Pancreas (tissue), 10 donors: ENCODE data around the gene EBP. TPM values are rescaled to one million over a fixed set of nuclear protein-coding genes. Genes with fewer than 3 reads are reported as not detected.
A peak's percentile ranks its signal among the peaks of the same experiment; 100 is the strongest.
"Not testable (repeated sequence)": the region's sequence is repeated elsewhere in the genome, so short reads cannot be mapped to it uniquely, and the experiment has no call there.

Experiments
- ATAC-seq, 4 donors: fragments of 200-7000 bp; cut with Tn5 transposase; one replicate each; pipeline versions ENCODE4 v1.8.0 to v1.9.1; 2020; ENCODE audit warnings: mild to moderate bottlenecking in 4 of 4, moderate library complexity in 4 of 4
- DNase-seq, 6 donors: peaks; one replicate each; pipeline ENCODE4 v3.0.0-alpha.2; 2020
- FAIRE-seq: peaks from 2 replicates; lab custom pipeline; 2012; peaks lifted over from hg19 to GRCh38; lab: Jason Lieb, UNC
- H3K27ac ChIP-seq, 4 donors: fragments of 200-600 bp; sonication (generic); 1 replicate in 3 of 4; 2 replicates in 1 of 4; pipeline versions ENCODE4 v1.5.0 to v1.8.0; 2020
- H3K27me3 ChIP-seq, 4 donors: fragments of 200-600 bp; one replicate each; pipeline ENCODE4 v1.8.0; 2021
- H3K36me3 ChIP-seq, 3 donors: fragments of 200-600 bp; sonication (generic) in 1 of 3; one replicate each; pipeline versions ENCODE4 v1.5.0 to v1.8.0; 2020 to 2021
- H3K4me1 ChIP-seq, 3 donors: fragments of 200-600 bp; one replicate each; pipeline ENCODE4 v1.8.0; 2021
- H3K4me3 ChIP-seq, 4 donors: fragments of 200-600 bp; sonication (generic) in 2 of 4; one replicate each; pipeline versions ENCODE4 v1.5.0 to v1.8.0; 2020 to 2021
- H3K9me3 ChIP-seq, 4 donors: fragments of 200-600 bp; one replicate each; pipeline ENCODE4 v1.8.0; 2021
- CTCF ChIP-seq, 4 donors: fragments of 200-600 bp; sonication (generic) in 3 of 4; IDR thresholded peaks; one replicate each; pipeline versions ENCODE4 v1.5.0 to v1.8.0; 2021; ENCODE audit warnings: antibody characterized with exemption in 4 of 4
- WGBS, 2 donors: extraction: QIAGEN DNeasy Blood & Tissue Kit; methylation state at CpG; one replicate each; pipeline ENCODE4 v1.1.7; 2013; 5-methylcytosine and 5-hydroxymethylcytosine counted together
- intact Hi-C, 3 donors: fragments of 100-400 bp; cut with DNase I; formaldehyde crosslinking; loops; one replicate each; pipeline versions ENCODE4 v1.11.1 to v1.14.2; 2022
- polyA plus RNA-seq, 2 donors: library from polyadenylated mRNA; stranded (reverse); fragments of 200-250 nt; gene quantifications; one replicate each; pipeline ENCODE4 v1.2.3, GENCODE V29; 2013
- total RNA-seq, 6 donors: library from RNA; stranded (reverse); fragmentation: NEBNext Ultra II Directional in 4 of 6; extraction: Animal tissue kit (Norgen Biotek cat#: 25700) in 4 of 6; gene quantifications; one replicate each; pipeline versions ENCODE4 v1.2.1 to v1.2.4, GENCODE V29; 2021 to 2023
- donor health status: healthy with polysubstance abuse.
- donor health status: DM: no; HTN: no; CAD: no; lungs with moderate emphysema.
- donor health status: DM: no; HTN: no; CAD: no.
- donor health status: control.
- donor health status: control.
- donor health status: Bipolar disorder and iron deficiency.
- donor health status: DM: yes; HTN: yes; CAD: no.
- donor health status: DM: no; HTN: no; CAD: no.
- donor health status: DM: no; HTN: no; CAD: no.
- donor health status: DM: yes; HTN: yes; CAD: no.

Gene EBP
- total and polyA plus RNA-seq, 8 donors, result 13.3 to 43.4 (median 20.8) TPM

DNA sequence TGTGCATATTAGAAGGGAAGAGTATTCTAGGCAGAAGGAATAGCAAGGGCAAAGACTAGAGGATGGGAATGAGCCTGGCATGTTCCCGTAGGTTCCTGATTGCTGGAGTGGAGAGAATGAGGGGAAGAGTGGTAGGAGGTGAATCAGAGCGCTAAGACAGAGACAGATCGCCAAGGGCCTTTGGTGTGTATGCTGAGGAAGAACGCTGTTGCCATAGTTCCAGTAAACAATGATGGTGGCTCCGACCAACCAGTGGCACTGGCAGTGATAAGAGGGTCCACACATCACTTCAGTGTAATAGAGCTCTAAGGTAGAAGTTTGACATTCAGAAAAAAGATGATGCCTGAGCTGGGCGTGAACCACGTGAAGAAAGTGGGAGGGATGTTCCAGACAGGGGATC is 18.9 kb downstream of the EBP start:
- H3K27ac ChIP-seq, result no peak overlapping the region
- no peak for TF ChIP-seq CTCF (IDR thresholded peaks at IDR 0.05)
- H3K36me3 ChIP-seq, result no peaks in the 10 kb centered on the region
- H3K4me3 ChIP-seq, result peak overlapping the region in 2 of 4 donors; percentile 57 to 61
- no peaks in the 10 kb centered on the region for H3K4me1 ChIP-seq
- 71 to 72% methylated on average over 7 of the region's 7 CpGs for WGBS, 2 donors
- no peak for ATAC-seq
- DNase-seq, result no peak
- intact Hi-C loops, result no loop called here
- H3K27me3 ChIP-seq, result no peaks in the 10 kb centered on the region
- FAIRE-seq, result no peak
- no peaks in the 10 kb centered on the region for H3K9me3 ChIP-seq

DNA sequence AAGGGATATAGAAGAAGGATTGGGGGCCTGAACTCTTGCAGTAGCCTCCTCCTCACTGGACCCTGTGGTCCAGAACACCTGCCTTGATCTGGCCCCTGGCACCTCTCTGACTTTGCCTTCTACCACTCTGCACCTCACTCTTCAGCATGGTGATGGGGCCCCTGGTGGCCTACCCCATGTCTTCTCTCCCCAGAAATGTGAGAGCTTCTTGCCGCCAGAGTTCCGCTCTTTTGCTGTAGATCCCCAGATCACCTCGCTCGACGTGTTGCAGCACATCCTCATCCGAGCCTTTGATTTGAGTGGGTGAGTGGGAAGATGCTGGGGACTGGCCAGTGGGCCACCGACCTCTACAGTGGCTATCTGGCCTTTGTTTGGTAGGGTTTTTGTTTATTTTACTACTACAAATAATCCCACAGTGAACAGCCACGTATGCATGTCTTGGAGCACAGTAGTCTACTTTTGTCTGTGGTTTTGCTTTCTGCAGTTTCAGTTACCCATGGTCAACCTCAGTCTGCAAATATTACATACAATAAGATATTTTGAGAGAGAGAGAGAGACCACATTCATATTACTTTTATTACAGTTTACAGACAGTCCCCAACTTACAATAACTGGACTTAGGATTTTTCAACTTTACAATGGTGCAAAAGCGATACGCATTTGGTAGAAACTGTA is 19.7 kb downstream of the EBP start:
- FAIRE-seq (no peak), ATAC-seq (no peak), DNase-seq (no peak)
- Histone ChIP-seq H3K4me1 (no peaks in the 10 kb centered on the region), H3K27ac (no peak overlapping the region), H3K9me3 (no peaks in the 10 kb centered on the region), H3K36me3 (no peaks in the 10 kb centered on the region), H3K27me3 (no peaks in the 10 kb centered on the region), H3K4me3 (no peak overlapping the region)
- TF ChIP-seq CTCF (IDR thresholded peaks at IDR 0.05), result no peak
- intact Hi-C loops, result no loop called here
- WGBS, 2 donors, result 75 to 78% methylated on average over 10 of the region's 10 CpGs

DNA sequence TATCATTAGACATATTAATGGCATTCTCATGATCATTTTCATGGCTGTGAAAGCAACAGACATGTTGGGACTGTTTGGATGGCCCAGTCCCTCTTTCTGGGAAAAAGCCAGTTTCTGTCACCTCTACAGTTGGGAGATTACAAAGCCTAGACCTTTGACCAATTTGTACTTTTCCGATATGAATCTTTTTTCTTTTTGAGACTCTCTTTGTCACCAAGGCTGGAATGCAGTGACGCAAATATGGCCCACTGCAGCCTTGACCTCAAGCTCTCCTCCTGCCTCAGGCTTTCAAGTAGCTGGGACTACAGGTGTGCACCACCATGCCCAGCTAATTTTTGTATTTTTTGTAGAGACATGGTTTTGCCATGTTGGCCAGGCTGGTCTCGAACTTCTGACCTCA is 27.3 kb downstream of the EBP start:
- DNase-seq (no peak), ATAC-seq (no peak), FAIRE-seq (no peak)
- Histone ChIP-seq H3K9me3 (no peaks in the 10 kb centered on the region), H3K4me1 (no peaks in the 10 kb centered on the region), H3K27me3 (no peaks in the 10 kb centered on the region), H3K36me3 (no peaks in the 10 kb centered on the region), H3K27ac (no peak overlapping the region), H3K4me3 (no peak overlapping the region)
- TF ChIP-seq CTCF (IDR thresholded peaks at IDR 0.05), result no peak
- intact Hi-C loops, result no loop called here
- WGBS, 2 donors, result 66 to 73% methylated on average over 3 of the region's 3 CpGs

- H3K9me3 ChIP-seq, intact Hi-C loops, H3K4me3 ChIP-seq, DNase-seq, H3K27ac ChIP-seq, FAIRE-seq, H3K4me1 ChIP-seq, ATAC-seq, H3K27me3 ChIP-seq, H3K36me3 ChIP-seq: not testable (repeated sequence)
- 85 to 91% methylated on average over 9 of the region's 9 CpGs for WGBS, 2 donors
Observed at GRCh38 chrX:48555731-48556325, 34.2 kb downstream of the EBP start.

GRCh38 chrX:48558271-48558670 is 36.7 kb downstream of the EBP start:
- TF ChIP-seq CTCF (IDR thresholded peaks at IDR 0.05), result no peak
- intact Hi-C loops, result no loop called here
- DNase-seq (no peak), ATAC-seq (peak in 3 of 4 donors; percentile 51 to 70 (median 62)), FAIRE-seq (no peak)
- Histone ChIP-seq H3K36me3 (no peaks in the 10 kb centered on the region), H3K4me3 (no peak overlapping the region), H3K27ac (no peak overlapping the region), H3K4me1 (no peaks in the 10 kb centered on the region), H3K9me3 (no peaks in the 10 kb centered on the region), H3K27me3 (no peaks in the 10 kb centered on the region)
- 78 to 79% methylated on average over 4 of the region's 4 CpGs for WGBS, 2 donors
